Tracheal epithelial cell (primary cell): ENCODE measurements around the gene SETD7. TPM values are rescaled to one million over a fixed set of nuclear protein-coding genes. Genes with fewer than 3 reads are reported as not detected.

Source experiments
- total RNA-seq: library from RNA; depleted of rRNA; stranded (reverse); fragments of >200 nt; gene quantifications from 2 replicates; pipeline ENCODE4 v1.2.1, GENCODE V29; 2014

Gene SETD7
- 41.0 and 49.0 TPM in 2 replicates for total RNA-seq

GRCh38 chr4:139556071-139556723 is at the start of gene SETD7:
Gene SETD7 (minus strand): TSS chr4:139556219. CDS start chr4:139556137, 82 bp downstream.

GRCh38 chr4:139454111-139455045 is 101.6 kb downstream of the SETD7 start, which contains the start of gene RAB33B:
Gene RAB33B (plus strand): TSS chr4:139454121. CDS start chr4:139454196, 75 bp downstream.

Other genes with a start within 250 kb of the SETD7 start
- 8.7 and 10.4 TPM in 2 replicates for gene RAB33B, start 102.1 kb downstream of the SETD7 start, total RNA-seq
- 28.4 and 61.4 TPM in 2 replicates for gene MGST2, start 109.6 kb upstream of the SETD7 start, total RNA-seq